CD4-positive, alpha-beta T cell treated with Interleukin-17A for 4 hours (primary cell): ENCODE results near the gene SEZ6.

Source experiments
- DNase-seq: peaks from one replicate; pipeline ENCODE4 v3.0.0-alpha.2; 2020; ENCODE audit warnings: mixed read lengths

SEZ6 gene

GRCh38 chr17:28973425-28973824, 32.4 kb downstream of the SEZ6 start:
- DNase-seq, result no peak

GRCh38 chr17:28972437-28972836, 33.4 kb downstream of the SEZ6 start:
- DNase-seq, result no peak

DNA sequence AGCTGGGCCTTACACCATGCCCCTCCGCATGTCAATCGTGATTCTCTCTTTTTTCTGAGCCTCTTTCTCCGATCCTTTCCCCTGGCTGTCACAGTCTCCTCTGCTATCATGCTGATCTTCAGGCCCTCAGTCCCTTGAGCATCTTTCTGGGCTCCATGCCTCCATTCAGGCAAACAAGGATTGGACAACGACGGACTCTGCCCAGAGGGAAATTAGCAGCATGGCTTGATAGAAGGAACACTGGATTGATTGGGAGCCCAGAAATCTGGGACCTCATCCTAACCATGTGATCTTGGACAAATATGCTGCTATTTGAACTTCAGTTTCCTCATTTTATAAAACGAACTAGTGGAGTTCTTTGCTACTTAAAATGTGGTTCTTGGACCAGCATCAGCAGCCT, 35.0 kb downstream of the SEZ6 start:
- no peak for DNase-seq

DNA sequence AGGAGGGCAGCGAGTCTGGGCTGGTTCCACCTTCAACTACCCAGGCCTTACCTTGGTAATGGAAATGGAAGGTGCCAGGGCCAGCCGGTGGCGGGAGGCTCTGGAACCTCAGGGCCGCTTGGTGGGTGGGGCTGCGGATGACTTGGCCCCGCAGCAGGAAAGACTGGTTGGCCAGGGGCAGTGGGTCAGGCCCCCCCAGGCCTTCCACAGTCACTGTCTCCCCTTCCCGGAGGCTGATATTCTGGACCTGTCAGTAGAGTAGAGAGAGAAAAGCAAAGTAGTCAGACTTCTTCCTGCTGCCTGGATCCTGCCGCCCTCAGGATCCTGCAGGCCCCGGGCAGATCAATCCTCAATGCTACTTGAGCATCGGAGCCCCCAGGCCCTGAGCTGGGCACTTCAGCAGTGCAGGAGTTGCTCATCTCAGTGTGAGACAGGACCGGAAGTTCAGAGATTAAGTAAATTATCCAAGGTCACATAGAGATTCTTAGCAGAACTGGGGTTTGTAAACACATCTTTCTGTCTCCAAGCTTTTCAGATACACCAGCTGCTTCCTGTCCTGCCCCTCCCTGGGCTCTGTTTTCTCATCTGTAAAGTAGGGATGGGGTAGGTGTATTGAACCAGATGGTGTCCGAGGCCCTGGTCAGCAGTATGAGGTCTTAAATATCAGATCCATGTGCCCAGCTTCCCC, 36.0 kb downstream of the SEZ6 start:
- DNase-seq, result no peak

DNA sequence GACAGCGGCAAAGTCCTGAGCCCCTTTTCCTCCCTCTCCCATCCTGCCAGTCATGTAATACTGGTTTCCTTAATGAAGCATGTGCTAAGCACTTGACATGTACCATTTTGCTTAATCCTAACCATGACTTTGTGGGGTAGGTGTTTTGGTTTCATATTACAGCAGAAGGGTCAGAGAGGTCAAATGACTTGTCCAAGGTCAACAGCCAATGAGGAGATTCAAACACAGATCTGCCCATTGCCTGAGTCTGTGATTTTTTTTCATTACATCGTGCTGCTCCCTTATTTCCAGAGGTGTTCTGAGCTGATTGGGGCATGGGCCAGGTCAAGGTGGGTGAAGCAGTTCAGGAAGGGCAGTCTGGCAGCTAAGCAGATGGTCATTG, 36.9 kb downstream of the SEZ6 start:
- DNase-seq, result no peak

GRCh38 chr17:28968231-28968913, 37.5 kb downstream of the SEZ6 start:
- DNase-seq, result no peak

- DNase-seq, result no peak
Measured at GRCh38 chr17:28967221-28968135, 38.4 kb downstream of the SEZ6 start.

DNA sequence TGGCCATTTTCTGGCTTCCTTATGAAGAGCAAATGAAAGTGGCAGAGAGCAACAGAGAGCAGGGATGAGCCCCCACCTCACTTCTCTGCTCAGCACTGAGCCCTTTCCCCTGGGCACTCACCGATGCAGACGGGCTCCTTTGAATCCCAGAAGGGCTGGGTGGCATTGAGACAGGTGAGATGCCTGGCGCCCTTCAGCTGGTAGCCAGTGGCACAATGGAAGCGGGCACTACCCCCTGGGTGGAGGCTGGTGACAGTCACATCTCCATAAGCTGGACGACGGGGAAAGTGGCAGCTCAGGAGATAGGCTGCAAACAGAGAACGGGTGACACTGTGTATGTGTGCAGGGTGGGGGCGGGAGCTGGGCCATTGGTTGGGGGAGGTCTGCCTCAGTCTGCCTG, 42.0 kb downstream of the SEZ6 start:
- no peak for DNase-seq

DNA sequence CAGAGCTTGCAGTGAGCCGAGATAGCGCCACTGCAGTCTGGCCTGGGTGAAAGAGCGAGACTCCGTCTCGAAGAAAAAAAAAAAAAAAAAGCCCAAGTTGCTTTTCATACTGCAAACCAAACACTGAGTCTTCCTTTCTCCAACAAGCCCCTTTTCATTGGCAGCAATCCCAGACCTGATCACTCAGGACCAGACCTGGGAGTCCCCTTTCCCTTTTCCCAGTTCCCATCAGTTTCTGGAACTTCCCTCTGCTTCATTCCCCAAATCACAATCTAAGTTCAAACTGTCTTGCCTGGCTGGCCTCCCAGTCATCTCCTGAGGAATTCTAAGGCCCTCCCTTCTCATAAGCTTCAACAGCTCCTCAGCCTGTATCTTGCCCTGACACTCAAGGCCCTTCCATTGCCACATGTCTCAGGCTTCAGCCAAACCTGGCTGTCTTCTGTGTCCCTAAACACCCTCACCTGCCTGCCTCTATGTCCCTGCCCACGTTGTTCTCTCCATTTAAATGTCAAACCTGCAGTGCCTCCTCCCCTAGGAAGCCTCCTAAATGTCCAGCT, 42.7 kb downstream of the SEZ6 start:
- no peak for DNase-seq

DNA sequence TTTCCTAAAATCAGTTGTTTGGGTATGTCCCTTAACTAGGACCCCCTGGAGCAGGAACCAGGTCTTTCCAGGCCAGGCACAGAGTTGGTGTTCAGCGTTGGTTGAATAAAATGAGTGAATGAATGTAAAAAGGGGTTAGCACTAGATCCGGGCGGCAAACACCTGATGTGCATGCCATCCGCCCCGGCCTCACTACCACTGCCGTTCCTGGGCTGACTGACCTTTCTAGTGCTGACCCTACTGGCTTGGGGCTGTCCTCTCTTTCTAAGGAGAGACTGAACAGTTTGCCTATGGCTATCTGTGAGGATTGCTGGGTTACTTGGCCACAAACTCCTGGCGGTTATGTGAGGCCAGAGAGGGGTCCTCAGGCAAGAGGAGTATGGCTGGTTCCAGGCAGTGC, 44.4 kb downstream of the SEZ6 start:
- no peak for DNase-seq

GRCh38 chr17:28960256-28961061, 45.4 kb downstream of the SEZ6 start:
- no peak for DNase-seq

- DNase-seq, result no peak
Measured at GRCh38 chr17:28959471-28959871, 46.4 kb downstream of the SEZ6 start.

DNA sequence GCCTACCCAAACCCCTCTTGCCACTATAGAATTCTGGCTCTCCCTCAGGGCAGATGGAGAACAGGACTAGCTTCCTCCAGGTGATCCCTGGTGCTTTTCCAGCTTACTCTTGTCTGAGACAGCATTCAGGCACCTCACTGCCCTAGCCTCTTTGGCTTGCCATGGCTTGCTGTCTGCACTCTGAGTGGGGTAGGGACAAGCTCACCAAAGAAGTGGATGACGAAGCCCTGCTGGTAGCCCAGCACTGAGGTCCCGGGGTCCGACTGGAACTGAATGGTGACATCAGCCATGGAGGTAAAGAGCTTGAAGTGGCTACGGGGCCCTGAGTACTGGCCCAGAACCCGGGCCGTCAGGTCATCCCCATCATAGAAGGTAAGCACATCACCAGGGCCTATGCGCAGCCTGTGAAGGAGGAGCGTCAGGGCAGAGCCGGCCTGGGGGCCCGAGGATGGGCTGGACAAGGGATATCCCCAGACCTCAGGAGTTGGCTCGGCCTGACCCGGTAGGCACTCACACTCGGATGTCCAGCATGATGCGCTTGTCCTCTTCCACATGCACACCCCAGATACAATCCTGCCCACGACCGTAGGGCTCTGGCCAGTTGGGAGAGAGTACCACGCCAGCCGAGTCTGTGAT, 46.9 kb downstream of the SEZ6 start:
- no peak for DNase-seq

GRCh38 chr17:28957992-28958355, 47.9 kb downstream of the SEZ6 start:
- DNase-seq, result no peak

GRCh38 chr17:28957277-28957991, 48.4 kb downstream of the SEZ6 start:
- no peak for DNase-seq

GRCh38 chr17:28956861-28957260, 49.0 kb downstream of the SEZ6 start:
- no peak for DNase-seq

DNA sequence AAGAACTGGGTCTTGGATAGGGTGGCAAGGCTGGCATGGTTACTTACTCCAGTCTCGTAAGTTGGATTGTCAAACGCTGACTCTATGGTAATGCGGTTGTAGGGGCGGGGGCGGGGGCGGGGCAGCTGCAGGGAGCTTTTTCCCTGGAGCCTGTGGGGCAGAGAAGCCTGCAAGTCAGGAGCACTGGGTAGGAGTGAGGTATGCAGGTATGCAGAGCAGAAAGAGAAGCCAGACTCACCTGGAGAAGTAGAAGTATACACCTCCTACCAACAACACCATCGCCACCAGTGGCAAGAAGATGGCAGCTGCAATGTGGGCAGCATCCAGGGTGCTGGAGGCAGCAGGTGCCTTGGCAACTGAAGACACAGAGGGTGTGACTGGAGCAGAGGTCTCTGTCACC, 49.7 kb downstream of the SEZ6 start:
- DNase-seq, result no peak

DNA sequence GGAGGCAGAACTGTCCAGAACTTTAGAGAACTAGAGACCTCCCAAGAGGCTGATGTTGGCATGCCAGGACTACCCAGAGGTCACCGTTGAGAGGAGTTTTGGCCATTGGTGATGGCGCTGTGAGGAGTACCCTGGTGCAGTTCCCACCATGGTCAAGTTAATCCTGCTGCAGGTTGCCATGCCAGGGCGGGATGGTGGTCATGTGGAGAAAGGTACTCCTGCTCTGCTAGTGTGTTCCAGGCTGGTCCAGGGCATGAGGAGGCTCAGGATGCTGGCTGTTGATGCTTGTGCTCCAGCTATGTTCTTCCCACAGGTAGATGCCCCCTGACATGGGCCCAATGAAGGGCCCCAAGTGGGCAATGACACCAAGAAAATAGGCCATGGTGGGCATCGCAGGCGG, 50.4 kb downstream of the SEZ6 start:
- DNase-seq, result no peak

DNA sequence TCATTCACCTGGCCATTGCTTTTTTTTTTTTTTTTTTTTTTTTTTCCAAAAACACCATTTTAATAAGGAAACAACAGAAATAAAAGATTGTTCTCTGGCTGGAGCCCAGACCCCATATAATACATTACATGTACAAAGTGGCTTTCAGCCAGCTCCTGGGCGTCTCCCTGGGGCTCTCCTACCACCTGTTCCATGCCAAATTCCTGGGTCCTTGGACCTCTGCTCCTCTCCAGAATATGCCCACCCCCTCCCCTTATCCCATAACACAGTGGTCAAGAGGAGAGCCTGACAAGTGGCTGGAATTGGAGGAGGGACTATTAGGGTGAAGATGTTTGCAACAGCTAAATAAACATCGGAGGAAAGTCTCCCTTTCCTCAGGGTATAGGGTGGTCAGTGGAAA, 50.9 kb downstream of the SEZ6 start:
- DNase-seq, result no peak

- peak; percentile 65 for DNase-seq
Measured at GRCh38 chr17:28953444-28954118, 52.3 kb downstream of the SEZ6 start.
